GM10266 (cell line): ENCODE measurements around the gene MYBPC2.
"Not testable (repeated sequence)": the region's sequence is repeated elsewhere in the genome, so short reads cannot be mapped to it uniquely, and the experiment has no call there.

Experiments
- DNase-seq: peaks from one replicate; pipeline ENCODE4 v3.0.0; 2012; ENCODE audit errors: extremely low spot score
- CTCF ChIP-seq: IDR thresholded peaks from 2 replicates; pipeline ENCODE4 v1.5.1; 2012; ENCODE audit warnings: mild to moderate bottlenecking, low read depth; ENCODE audit not compliant: control insufficient read depth, insufficient read depth; ENCODE audit errors: missing control alignments

MYBPC2 gene

DNA sequence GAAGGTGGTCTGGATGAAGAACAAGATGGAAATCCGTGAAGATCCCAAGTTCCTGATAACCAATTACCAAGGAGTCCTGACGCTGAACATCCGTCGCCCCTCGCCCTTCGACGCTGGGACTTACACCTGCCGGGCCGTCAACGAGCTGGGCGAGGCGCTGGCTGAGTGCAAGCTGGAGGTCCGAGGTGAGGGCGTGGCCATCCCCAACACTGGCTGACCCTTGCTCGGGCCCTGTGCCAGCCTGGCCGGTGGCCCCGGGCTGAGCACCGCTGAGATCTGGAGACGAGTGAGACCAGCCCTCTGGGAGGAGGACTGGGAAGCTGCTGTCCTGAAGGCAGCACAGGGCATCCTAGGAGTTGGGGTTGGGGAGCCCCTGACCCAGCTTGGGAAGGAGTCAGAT, 31.7 kb downstream of the MYBPC2 start:
- no peak for DNase-seq
- TF ChIP-seq CTCF: no peak

DNA sequence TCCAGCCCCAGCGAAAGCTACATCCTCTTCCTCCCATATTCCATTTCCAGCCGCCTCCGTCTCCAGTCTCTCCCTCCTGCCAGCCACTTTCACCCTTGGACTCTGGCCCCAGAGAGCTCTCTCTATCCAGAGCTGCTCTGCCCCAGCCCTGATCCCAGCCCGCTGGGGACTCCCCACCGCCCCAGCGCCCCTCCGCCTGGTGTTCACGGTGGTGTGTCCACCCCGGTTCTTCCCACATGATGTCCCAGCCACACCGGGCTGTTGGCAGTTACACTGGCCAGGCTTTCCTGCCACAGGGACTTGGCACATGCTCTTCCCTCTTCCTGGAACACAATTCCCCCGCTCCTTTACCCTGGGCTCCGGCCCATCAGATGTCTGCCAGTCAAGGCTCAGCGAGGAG, 32.3 kb downstream of the MYBPC2 start:
- DNase-seq: no peak
- TF ChIP-seq CTCF: no peak

- DNase-seq: no peak
- TF ChIP-seq CTCF: no peak
Measured at GRCh38 chr19:50465986-50466705, 33.5 kb downstream of the MYBPC2 start.

GRCh38 chr19:50466706-50467039, 34.0 kb downstream of the MYBPC2 start:
- TF ChIP-seq CTCF: no peak
- DNase-seq: no peak

DNA sequence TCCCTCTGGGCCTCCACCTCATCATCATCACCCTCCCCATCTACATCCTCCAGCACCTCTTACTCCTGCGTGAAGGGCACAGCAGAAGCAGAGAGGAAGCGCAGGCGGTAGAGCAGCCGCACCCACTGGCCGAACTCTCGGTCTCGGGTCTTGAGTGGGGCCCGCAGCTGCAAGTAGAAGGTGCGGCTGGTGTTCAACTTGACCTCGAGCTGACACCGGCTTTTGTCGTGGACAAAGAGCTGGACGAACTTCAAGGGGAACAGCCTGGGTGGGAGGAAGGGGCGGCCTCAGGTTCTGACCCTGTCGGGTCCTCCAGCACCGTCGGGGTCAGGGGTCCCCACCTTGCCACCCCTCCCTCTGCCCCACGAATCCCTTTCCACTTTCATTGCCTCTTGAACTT, 34.9 kb downstream of the MYBPC2 start:
- DNase-seq: no peak
- no peak for TF ChIP-seq CTCF

DNA sequence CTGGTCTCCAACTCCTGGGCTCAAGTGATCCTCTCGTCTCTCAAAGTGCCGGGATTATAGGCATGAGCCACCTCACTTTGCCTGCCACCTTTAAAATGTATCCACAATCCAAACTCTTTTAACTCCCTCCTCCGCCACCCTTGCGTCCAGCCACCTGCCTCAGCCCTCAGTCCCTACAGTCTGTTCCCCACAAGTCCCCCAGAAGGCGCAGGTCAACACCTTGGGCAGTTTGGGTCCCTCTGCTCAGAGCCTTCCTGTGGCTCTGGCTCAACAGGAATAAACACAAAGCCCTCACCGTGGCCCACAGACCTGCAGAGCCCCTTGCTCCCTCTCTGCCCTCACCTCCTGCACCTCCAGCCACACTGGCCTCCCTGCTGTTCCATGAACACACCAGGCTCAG, 36.1 kb downstream of the MYBPC2 start:
- no peak for DNase-seq
- no peak for TF ChIP-seq CTCF

- not testable (repeated sequence) for DNase-seq
Measured at GRCh38 chr19:50473336-50473735, 40.6 kb downstream of the MYBPC2 start.

- TF ChIP-seq CTCF: no peak
- DNase-seq: no peak
Measured at GRCh38 chr19:50475101-50475568, 42.4 kb downstream of the MYBPC2 start.
